GM12891 (cell line): ENCODE results near the gene EEF1AKMT2.

ENCODE experiments used
- POLR2A ChIP-seq: IDR thresholded peaks from 2 replicates; pipeline ENCODE4 v1.6.1; 2011; ENCODE audit warnings: low read depth, low read length, control low read depth
- POLR2AphosphoS5 ChIP-seq: IDR thresholded peaks from 2 replicates; pipeline ENCODE4 v1.6.1; 2011; ENCODE audit warnings: low read depth, low read length, control low read depth
- TAF1 ChIP-seq: IDR thresholded peaks from 2 replicates; pipeline ENCODE4 v1.6.1; 2011; ENCODE audit warnings: low read depth, low read length, control low read depth

- TF ChIP-seq POLR2A (no peak), TAF1 (no peak), POLR2AphosphoS5 (no peak)
Measured at GRCh38 chr10:124825702-124826101, 34.0 kb upstream of the EEF1AKMT2 start.
